ENCODE measurements around the gene TMOD1.

TMOD1 gene

GRCh38 chr9:97647996-97648395, 146.5 kb downstream of the TMOD1 start:
- DNase-seq, result no peak

All from NCI-H526 (cell line).